HG02678 (cell line): ENCODE measurements around the gene NHS.

ENCODE experiments used
- ATAC-seq: cut with Tn5 transposase; IDR thresholded peaks from one replicate; pipeline ENCODE4 v1.9.1; 2021; ENCODE audit warnings: mild to moderate bottlenecking, moderate library complexity; ENCODE audit not compliant: unreplicated experiment

The NHS gene

GRCh38 chrX:17613979-17614588 is 239.1 kb downstream of the NHS start:
- no peak for ATAC-seq

DNA sequence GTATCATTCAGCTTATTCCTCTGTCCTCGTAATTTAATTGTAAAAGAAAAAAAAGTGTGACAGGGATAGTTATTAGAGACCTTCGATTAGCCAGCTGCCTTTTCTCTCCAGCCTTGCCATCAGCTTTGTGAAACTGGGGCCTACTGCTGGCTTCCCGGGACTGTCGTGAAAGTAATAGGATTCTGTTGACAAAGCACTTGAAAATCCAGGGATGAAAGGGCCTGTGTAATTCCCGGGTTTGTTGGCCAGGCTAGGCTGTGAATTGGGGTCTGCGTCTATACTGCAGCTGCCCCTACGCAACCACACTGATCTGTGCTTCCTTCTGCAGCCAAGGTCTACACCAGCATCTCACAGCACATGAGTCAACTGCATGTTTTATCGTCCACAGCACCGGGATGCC is 241.9 kb downstream of the NHS start:
- no peak for ATAC-seq

DNA sequence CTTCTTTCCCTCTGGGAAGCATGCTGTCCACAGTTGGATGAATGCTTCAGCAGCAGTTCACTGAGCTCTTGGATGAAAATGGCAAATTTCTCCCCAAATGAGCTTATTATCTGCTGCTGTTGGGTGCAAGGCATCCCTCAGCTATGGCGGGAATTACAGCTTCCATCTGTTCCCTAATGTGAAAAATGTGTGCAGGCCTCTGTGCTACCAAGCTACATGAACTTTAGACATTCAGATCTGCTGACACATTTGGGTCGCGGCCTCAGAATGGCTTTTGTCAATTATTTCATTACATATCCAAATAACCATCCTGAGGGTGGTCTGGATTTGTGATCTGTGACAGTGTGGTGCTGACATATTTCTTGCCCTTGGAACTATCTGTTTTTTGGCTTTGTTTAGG is 242.8 kb downstream of the NHS start:
- no peak for ATAC-seq

- no peak for ATAC-seq
Measured at GRCh38 chrX:17621566-17622270, 246.7 kb downstream of the NHS start.

GRCh38 chrX:17622331-17622730 is 247.3 kb downstream of the NHS start:
- ATAC-seq = no peak

GRCh38 chrX:17623750-17624149 is 248.8 kb downstream of the NHS start:
- no peak for ATAC-seq

DNA sequence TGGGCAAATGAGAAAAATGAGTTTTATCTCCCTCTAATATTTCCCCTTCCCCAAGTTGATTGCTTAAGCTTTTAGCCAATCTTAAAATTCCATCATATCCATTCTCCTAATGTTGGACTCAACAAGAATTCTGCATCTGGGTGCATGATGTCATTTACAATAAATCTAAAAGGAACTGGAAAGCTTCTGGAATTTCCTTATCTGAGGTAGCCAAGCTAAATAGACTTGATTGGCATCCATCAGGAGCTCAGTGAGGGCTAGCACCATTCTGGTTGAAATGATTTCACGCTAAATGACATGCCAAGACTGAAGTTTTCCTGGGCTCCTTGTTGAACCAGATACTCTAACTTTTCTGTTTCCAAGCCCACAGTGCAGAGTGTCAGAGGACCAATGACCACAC is 252.0 kb downstream of the NHS start:
- ATAC-seq = no peak

DNA sequence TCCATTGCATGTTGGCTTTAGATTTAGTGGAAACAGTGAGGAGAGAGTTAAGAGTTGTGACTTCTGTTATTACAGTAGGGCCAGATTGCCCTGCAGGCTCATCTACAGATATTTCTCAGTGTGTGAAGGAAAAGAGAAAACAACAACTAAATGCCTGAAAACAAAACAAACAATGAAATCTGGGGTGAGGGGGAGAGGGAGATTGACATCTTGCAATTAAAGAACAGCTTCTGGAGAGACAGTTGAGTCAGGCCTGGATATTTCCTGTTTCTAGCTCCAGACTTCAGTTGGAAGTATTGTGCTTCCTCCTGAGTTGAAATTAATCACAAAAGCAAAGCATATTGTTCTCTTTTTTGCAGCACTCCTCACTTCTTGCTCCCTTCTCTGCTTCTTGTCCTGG is 254.0 kb downstream of the NHS start:
- ATAC-seq = no peak

GRCh38 chrX:17629519-17629918 is 254.5 kb downstream of the NHS start:
- ATAC-seq = no peak

DNA sequence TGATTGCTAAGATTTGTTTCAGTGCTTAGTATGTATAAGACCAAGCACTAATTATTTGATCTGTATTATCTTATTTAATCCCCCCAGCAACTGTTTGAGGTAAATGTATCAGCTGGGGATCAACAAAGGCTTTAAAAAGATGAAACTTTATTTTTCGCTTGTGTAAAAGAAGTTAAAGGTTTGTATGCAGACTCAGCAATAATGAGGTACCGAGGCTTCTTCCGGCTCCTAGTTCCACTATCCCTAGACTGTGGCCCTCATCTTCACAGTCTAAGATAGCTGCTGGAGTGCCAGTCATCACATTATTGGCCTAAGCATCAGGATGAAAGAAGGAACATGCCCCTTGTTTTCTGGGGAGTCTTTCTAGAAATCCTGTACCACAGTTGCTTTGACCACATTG is 256.6 kb downstream of the NHS start:
- no peak for ATAC-seq

DNA sequence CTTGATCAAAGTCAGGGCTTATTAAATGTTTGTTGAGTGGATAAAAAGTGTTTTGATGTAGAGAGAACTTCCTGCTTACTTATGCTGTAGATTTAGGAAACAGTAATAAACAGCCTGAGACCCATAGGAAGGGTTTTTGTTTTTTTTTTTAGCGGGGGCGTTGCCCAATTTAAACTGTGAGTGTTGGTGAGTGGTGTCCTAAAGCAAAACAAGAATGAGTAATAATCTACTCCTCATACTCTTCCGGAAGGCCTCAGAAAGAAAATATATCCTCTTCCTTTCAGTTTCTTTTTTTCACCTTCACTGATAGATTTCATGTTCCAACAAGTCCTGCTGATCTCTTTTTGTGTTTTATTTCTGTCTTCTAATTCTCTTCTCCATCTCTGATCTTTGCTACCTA is 257.9 kb downstream of the NHS start:
- no peak for ATAC-seq

DNA sequence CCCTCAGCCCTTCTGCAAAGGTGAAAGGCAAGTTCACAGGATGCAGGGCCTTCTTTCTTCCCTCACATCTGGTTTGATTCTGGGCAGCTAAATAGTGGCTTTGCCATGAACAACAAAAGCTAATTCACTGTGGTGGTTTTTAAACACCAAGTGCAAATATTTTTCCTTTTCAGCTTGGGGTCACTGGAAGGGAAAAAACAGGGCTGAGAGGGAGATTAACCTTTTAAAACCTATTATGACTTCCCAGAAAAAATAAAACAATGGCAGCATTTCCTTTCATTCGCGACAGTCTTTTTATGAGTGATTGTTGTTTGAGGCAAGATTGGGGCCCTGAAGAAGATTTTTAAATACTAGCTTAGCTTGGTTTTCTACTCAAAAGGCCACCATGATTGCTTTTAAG is 258.5 kb downstream of the NHS start:
- ATAC-seq = no peak

DNA sequence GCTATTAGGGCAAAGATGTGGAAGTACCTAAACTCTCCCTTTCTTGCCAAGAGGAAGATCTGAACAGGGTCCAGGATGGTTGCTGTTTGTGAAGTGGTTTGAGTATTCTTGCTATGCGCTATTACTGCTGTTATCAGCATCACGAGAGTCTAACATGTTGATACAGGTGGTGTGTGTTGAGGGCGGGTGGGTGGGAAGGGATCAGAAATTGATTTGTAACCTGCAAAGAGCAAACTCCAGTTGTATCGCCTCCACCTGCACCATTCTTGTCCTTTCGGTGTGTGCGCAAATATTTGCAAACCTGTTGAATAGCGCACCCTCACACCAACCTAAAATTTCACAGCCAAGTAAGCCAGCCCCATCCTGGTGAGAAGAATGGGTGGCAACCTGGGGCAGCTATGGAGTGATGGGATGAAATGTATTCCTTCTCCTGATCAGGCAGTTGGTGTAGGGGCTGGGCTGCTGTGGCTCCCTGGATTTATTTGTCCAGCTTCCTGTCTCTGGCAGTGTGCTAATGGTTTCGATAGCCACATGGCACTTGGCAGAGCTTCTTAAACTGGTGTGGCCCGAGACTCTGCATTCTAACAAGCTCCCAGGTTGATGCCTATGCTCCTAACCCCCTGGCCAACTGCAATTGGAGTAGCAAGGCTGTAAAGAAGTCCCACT is 259.7 kb downstream of the NHS start:
- no peak for ATAC-seq

GRCh38 chrX:17635231-17635630 is 260.2 kb downstream of the NHS start:
- ATAC-seq = no peak

GRCh38 chrX:17637235-17637634 is 262.2 kb downstream of the NHS start:
- no peak for ATAC-seq

GRCh38 chrX:17638731-17639130 is 263.7 kb downstream of the NHS start:
- ATAC-seq = no peak

DNA sequence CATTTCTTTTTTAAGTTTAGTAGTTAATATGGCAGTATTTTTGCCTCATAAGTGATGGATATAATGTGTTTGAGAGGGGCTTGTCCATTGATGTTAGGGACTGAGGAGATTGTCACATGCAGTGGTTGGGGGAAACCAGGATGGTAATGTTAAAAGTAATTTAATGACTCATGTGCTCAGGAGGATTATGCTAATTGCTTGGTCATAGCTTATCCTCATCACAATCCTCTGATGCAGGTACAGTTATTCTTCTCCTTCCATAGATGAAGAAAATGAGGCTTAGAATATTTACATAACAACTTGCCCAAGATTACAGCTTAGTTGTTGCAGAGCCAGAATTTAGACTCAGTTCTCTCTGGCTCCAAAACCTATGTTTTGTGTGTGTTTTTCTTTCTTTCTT is 267.9 kb downstream of the NHS start:
- no peak for ATAC-seq

GRCh38 chrX:17643528-17643927 is 268.5 kb downstream of the NHS start:
- ATAC-seq = no peak

GRCh38 chrX:17644001-17644400 is 269.0 kb downstream of the NHS start:
- ATAC-seq = no peak

DNA sequence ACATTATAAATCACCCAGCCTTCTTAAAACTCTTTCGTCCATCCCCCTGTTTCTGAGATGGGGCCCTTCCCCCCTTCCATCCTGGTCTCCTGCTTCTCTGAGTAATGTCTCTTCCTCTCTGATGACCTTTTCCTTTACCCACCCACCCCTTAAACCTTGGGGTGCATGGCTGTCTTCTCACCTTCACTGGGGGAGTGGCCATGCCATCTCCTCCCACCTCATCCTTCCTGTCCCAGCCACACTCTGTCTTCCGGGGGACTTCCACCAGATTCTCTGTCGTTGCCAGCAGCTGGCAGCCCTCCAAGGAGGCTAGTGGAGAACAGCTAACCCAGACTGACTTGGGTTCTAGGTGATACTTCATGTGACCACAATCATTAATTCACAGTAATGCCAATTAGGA is 279.1 kb downstream of the NHS start:
- ATAC-seq = no peak

DNA sequence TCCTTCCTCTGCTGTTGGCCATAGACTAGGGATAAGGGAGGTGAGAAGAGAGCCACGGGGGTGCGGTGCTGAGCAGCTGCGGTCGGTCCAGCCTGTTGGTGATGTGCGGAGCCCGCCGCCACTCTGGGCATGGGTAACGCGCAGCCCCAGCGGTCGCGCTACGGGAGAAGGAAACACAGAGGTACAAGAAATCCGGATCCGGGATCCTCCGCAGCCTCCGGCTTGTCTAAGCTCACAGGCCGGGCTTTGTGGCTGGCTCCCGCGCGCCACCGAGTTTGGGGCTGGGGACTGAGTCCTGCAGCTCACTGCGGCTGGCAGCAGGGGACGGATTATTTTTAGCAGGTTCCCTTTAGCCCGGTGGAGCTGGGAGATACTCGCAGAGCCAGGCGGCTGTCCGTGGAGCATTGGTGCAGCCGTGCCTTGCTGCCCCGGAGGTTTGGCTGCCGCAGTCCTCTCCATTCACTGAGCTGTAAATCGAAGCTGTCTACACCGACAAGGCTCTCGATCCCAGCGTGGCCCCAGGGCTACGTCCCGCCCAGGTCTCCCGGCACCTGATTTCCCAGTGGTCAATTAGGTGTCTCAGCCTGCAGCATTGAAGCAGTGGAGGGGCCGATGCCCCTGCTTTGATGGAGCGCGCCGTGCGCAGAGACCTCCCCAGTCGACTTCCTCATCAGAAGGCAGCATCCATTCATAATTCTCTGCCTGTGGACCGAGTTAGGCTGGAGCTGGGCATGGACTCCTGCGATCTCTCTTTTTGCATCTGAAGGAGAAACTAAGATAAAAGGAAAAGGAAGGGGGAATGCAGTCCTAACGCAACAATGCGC is 280.4 kb downstream of the NHS start:
- no peak for ATAC-seq

DNA sequence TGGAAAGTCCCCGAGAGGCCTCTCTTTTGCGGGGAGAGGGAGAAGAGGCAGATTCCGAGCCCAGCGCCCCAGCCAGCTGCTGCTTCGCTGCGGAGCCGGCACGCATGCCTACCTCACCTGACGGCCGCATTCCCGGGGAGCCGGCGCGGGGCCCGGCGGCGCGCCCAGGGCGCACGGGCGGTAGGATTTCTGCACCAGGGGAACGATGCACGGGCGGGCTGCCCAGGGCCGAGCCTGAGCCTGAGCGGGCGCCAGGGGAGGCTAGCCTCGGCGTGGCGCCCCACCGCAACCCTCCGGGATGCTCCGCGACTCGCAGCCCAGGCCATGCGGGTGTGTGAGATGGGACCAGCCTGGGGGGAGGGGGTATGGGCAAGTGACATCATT is 281.0 kb downstream of the NHS start:
- ATAC-seq = no peak
